Skeletal muscle satellite cell (primary cell): ENCODE data around the gene SH3TC2.

Experiments
- H3K27me3 ChIP-seq: 2 replicates; pipeline ENCODE4 v1.7.0; 2013; ENCODE audit warnings: low read length; ENCODE audit not compliant: control insufficient read depth, insufficient read depth
- H3K36me3 ChIP-seq: 2 replicates; pipeline ENCODE4 v1.7.0; 2013; ENCODE audit warnings: mild to moderate bottlenecking, control low read depth, low read length; ENCODE audit not compliant: insufficient read depth
- H3K4me1 ChIP-seq: 2 replicates; pipeline ENCODE4 v1.7.0; 2013; ENCODE audit warnings: low read length; ENCODE audit not compliant: control insufficient read depth, insufficient read depth
- H3K4me2 ChIP-seq: 2 replicates; pipeline ENCODE4 v1.7.0; 2013; ENCODE audit warnings: mild to moderate bottlenecking, low read length
- H3K4me3 ChIP-seq: 2 replicates; pipeline ENCODE4 v1.7.0; 2013; ENCODE audit warnings: low read length
- H3K9ac ChIP-seq: 2 replicates; pipeline ENCODE4 v1.7.0; 2013; ENCODE audit warnings: mild to moderate bottlenecking, low read depth, low read length, moderate library complexity
- H3K9me3 ChIP-seq: replicated peaks from 2 replicates; pipeline ENCODE4 v1.7.0; 2013; ENCODE audit warnings: mild to moderate bottlenecking, control low read depth, low read length

The SH3TC2 gene

DNA sequence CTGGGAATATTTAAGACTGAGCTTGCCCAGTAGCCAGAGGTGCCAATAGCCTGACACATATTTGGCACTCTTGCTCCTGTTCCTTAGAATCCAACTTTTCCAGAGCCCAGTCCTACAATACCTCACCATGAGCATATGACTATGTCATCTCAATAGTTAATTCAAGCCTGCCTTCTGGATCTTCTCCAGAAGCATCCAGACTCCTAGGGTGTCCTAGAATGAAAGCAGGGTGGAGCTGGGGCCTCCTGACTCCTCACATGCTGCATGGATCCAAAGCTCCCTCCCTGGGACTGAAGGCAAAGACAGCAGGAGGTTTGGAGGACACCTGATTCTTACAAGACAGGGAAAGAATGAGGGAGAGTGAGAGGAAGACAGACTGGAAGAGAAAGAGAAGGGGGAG is 37.9 kb downstream of the SH3TC2 start:
- no peak overlapping the region for H3K9ac ChIP-seq
- H3K4me2 ChIP-seq = no peak overlapping the region
- H3K36me3 ChIP-seq = no peaks in the 10 kb centered on the region
- no peak overlapping the region for H3K4me3 ChIP-seq
- H3K9me3 ChIP-seq = no peaks in the 10 kb centered on the region
- H3K4me1 ChIP-seq = peaks cover 6% of the 10 kb centered on the region
- H3K27me3 ChIP-seq = no peaks in the 10 kb centered on the region

DNA sequence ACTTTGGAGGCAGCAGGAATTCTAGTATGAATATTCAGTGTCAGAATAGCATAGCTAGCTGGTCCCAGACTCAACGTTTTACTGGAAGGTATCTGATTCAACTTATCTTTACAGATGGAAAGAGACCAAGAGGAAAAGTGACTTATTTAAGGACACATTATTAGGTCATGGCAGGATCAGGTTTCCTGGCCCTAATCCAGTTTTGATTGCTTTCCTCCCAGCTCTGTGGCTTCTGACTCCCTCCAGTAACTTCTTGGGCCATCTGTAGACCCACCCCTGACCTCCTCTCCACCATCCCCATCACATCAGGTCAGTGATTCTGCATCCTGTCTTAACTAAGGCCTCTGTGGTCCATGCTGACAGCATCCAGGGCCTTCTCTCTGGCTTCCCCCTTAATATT is 38.4 kb downstream of the SH3TC2 start:
- peaks cover 6% of the 10 kb centered on the region for H3K4me1 ChIP-seq
- H3K9ac ChIP-seq = no peak overlapping the region
- H3K36me3 ChIP-seq = no peaks in the 10 kb centered on the region
- no peaks in the 10 kb centered on the region for H3K9me3 ChIP-seq
- H3K27me3 ChIP-seq = no peaks in the 10 kb centered on the region
- H3K4me2 ChIP-seq = no peak overlapping the region
- H3K4me3 ChIP-seq = no peak overlapping the region

DNA sequence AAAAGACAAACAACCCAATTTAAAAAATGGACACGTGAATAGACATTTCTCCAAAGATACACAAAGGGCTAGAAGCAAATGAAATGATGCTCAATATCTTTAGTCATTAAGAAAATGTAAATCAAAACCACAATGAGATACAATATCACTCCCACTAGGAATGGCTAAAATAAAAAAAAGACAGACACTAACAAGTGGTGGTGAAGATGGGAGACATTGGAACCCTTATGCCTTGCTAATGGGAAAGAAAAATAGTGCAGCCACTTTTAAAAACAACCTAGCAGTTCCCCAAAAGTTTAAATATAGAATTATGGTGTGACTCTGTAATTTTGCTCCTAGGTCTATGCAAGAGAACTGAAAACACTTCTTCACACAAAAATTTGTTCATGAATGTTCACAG is 40.7 kb downstream of the SH3TC2 start:
- Histone ChIP-seq H3K27me3 (no peaks in the 10 kb centered on the region), H3K36me3 (no peaks in the 10 kb centered on the region), H3K4me1 (peaks cover 6% of the 10 kb centered on the region), H3K9me3 (no peaks in the 10 kb centered on the region), H3K9ac (no peak overlapping the region), H3K4me2 (no peak overlapping the region), H3K4me3 (no peak overlapping the region)

DNA sequence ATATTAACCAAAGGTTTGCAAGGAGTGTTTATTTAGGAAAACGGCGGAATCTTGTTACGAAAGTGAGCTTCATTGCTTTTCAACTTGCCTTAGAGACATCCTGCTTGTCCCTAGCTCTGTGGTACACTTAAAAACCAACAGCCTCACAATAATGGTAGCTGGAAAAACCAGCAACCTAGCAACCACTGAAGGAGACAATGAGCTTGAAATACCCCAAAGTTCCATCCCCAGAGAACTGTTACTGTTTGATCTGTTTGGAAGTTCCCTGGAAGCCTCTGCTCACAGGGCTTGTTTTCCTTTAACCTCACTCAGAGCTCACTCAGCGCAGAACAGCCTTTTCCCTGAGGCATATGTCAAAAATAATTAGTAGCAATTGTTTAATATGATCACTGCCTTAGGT is 43.2 kb downstream of the SH3TC2 start:
- H3K9ac ChIP-seq = no peak overlapping the region
- H3K4me2 ChIP-seq = no peak overlapping the region
- H3K27me3 ChIP-seq = no peaks in the 10 kb centered on the region
- H3K4me3 ChIP-seq = no peak overlapping the region
- no peaks in the 10 kb centered on the region for H3K9me3 ChIP-seq
- H3K36me3 ChIP-seq = no peaks in the 10 kb centered on the region
- peaks cover 6% of the 10 kb centered on the region for H3K4me1 ChIP-seq

DNA sequence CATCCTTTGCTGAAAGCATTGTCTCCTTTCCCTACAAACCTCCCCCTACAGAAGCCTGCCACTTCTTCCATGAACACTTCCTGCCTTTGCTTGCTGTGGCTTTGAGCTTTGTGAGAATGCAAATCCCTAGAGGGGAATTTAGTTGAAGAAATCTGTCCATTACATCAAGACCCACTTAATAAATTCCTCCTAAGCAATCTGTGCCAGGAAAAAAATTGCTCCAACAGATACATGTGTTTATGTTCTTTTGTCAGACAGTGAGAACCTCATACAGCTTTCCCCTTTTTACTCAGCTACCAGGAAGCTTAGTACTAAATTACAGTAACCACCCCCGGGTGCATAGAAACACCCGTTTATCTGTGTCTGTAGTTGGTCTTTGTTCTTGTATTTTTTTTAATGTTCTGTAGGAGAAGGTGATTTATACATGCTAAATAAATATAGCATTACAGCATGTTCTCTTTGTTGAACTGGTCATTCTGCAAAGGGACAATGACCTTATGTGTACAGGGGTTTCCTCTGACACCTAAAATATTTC is 43.9 kb downstream of the SH3TC2 start:
- no peak overlapping the region for H3K9ac ChIP-seq
- no peak overlapping the region for H3K4me3 ChIP-seq
- H3K4me1 ChIP-seq = peaks cover 1% of the 10 kb centered on the region
- H3K36me3 ChIP-seq = no peaks in the 10 kb centered on the region
- H3K9me3 ChIP-seq = no peaks in the 10 kb centered on the region
- no peaks in the 10 kb centered on the region for H3K27me3 ChIP-seq
- no peak overlapping the region for H3K4me2 ChIP-seq

DNA sequence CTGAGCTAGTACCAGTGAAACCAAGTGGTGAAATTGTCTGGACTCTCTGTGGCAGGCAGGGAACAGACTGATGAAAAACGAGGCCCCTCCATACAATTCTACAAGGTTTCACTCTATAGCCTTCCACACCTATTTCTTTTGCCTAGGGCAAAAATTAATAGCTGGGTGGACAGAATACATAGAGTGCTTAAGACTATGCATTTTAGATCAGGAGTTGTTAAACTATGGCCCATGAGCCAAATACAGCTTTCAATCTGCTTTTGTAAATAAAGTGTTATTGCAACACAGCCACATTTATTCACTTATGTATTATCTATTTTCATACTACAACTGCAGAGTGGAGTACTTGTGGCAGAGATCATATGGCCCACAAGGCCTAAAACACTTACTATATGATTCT is 45.2 kb downstream of the SH3TC2 start:
- Histone ChIP-seq H3K36me3 (no peaks in the 10 kb centered on the region), H3K9ac (no peak overlapping the region), H3K4me1 (no peaks in the 10 kb centered on the region), H3K9me3 (no peaks in the 10 kb centered on the region), H3K4me2 (no peak overlapping the region), H3K27me3 (no peaks in the 10 kb centered on the region), H3K4me3 (no peak overlapping the region)

DNA sequence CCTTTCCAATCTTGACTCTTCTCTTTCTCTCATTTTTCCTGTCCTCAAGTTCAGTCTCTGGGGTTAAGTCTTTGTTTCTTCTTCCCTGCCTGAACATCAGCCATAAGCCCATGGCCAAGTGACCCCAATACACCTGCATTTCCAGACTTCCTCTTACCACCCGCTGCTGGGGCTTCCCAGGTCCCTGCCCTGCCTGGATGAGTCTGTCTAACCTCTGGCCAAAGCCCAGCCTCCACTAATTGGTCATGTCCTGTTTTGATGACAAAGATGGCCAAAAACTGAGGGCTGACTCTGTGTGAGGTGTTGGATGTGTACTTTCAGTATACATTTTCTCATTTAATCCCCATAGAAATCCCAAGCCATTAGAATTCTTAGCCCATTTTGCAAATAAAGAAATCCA is 47.3 kb downstream of the SH3TC2 start:
- Histone ChIP-seq H3K4me3 (no peak overlapping the region), H3K9ac (no peak overlapping the region), H3K9me3 (no peaks in the 10 kb centered on the region), H3K4me1 (no peaks in the 10 kb centered on the region), H3K4me2 (no peak overlapping the region), H3K27me3 (no peaks in the 10 kb centered on the region), H3K36me3 (no peaks in the 10 kb centered on the region)

DNA sequence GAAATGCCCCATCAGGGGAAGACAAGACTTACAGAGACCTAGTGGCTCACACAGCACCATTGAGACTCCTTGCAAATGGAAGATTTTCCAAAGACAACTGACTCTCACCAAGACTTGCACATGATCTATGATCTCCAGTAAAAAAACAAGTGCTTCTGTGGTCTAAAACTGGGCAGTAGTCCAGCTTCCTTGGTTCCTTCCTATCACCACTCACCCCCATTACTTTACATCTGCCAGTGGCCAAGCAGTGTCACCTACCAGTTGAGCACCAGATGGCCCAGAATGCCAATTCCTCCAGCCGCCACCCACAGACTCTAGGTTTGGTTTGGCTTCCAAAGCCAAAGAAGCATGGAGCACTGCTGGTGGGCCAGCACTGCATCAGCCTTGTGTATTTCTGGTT is 47.7 kb downstream of the SH3TC2 start:
- Histone ChIP-seq H3K36me3 (no peaks in the 10 kb centered on the region), H3K9ac (no peak overlapping the region), H3K4me1 (no peaks in the 10 kb centered on the region), H3K9me3 (no peaks in the 10 kb centered on the region), H3K4me2 (no peak overlapping the region), H3K27me3 (no peaks in the 10 kb centered on the region), H3K4me3 (no peak overlapping the region)

DNA sequence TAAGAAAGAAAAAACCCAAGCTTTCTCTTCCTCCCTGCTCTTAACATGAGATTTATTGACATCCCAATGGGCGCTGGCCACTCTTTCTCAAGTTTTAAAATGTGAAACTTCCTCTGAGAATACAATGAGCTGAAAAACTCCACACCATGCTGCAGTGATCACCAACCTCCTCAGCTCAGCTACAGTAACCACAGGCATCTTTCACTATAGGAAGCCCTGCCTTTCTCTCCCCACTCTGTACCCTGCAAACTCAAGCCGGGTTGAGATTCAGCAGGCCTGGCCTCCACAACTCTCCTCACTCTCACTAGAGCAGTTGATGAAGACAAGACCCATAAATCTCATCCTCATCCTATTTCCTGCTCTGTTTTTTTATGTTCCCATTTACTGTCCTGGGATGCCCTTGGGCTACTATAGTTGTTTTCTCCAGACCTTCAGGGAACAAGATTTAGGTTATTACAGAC is 48.3 kb downstream of the SH3TC2 start:
- Histone ChIP-seq H3K4me2 (no peak overlapping the region), H3K9ac (no peak overlapping the region), H3K4me1 (no peaks in the 10 kb centered on the region), H3K36me3 (no peaks in the 10 kb centered on the region), H3K9me3 (no peaks in the 10 kb centered on the region), H3K4me3 (no peak overlapping the region), H3K27me3 (no peaks in the 10 kb centered on the region)

DNA sequence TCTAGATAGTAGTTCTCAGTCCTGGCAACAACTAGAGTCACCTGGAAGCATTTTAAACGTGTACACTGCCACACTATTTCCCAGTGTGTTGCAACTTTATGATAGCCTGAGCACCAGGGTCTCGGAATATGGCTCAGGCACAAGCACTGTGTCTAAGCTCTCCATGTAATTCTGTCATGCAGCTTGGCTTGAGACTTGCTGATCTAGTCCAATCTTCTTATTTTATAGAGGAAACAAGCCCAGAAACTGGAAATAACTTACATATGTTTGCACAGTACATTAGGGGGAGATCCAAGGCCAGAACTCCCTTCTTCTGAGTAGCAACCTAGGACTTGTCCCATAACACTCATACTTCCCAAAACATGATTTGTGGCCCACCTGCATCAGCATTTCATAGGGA is 49.1 kb downstream of the SH3TC2 start:
- Histone ChIP-seq H3K4me1 (no peaks in the 10 kb centered on the region), H3K27me3 (no peaks in the 10 kb centered on the region), H3K4me3 (no peak overlapping the region), H3K9ac (no peak overlapping the region), H3K9me3 (no peaks in the 10 kb centered on the region), H3K4me2 (no peak overlapping the region), H3K36me3 (no peaks in the 10 kb centered on the region)

DNA sequence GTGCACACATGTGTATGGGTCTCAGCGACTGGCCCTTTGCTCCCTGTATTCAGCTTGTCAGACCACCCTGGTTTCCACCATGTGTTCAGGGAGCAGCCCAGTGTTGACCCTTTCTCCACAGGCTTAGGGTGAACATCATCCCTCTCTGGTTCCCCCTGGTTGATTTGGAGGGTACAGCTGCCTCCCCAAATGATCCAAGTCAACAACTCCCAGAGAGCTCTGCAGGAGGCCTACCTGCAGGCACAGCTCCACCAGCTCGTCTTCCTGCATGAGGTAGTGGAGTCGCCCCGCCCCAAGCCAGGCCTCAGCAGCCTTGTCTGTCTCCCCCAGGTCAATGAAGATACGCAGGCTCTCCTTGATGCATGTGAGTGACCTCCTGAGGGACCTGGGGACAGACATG is 50.5 kb downstream of the SH3TC2 start:
- Histone ChIP-seq H3K27me3 (no peaks in the 10 kb centered on the region), H3K9ac (no peak overlapping the region), H3K36me3 (no peaks in the 10 kb centered on the region), H3K4me2 (no peak overlapping the region), H3K9me3 (no peaks in the 10 kb centered on the region), H3K4me1 (peaks cover 3% of the 10 kb centered on the region), H3K4me3 (no peak overlapping the region)

DNA sequence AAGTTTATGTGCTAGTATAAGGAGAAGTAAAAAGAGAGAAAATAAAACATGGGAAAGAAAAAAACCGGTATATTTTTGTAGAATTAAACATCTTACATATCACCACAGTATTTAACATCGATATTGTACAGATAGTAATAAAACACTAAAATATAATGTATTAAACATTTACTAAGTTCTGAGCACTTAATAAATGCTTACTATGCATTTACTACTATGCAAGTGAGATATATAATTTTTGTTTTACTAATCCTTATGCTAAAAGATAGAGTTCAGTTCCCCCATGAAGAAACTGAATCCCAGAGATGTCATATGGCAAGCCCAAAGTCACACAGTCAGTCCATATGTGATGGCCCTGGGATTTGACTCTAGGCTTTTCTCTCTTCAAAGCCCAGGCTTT is 51.1 kb downstream of the SH3TC2 start:
- Histone ChIP-seq H3K9ac (no peak overlapping the region), H3K4me2 (no peak overlapping the region), H3K9me3 (no peaks in the 10 kb centered on the region), H3K36me3 (no peaks in the 10 kb centered on the region), H3K4me3 (no peak overlapping the region), H3K27me3 (no peaks in the 10 kb centered on the region), H3K4me1 (peaks cover 9% of the 10 kb centered on the region)
